ENCODE measurements around the gene GMPPB.
"Not testable (repeated sequence)": the region's sequence is repeated elsewhere in the genome, so short reads cannot be mapped to it uniquely, and the experiment has no call there.

Gene GMPPB

GRCh38 chr3:49756036-49756435 lies 32.3 kb upstream of the GMPPB start:
- no peaks in the 10 kb centered on the region for H3K4me1 ChIP-seq (ENCODE audit: insufficient read depth, poor library complexity, severe bottlenecking)
- H3K36me3 ChIP-seq (ENCODE audit: low read depth) = peaks cover 10% of the 10 kb centered on the region; the same call in 1 of the 2 replicates
- no peak overlapping the region for H3K4me3 ChIP-seq (ENCODE audit: severe bottlenecking)
- DNase-seq (ENCODE audit: low spot score) (no peak), ATAC-seq (ENCODE audit: low read depth) (no peak)
- no peak for TF ChIP-seq CTCF (IDR thresholded peaks at IDR 0.05; ENCODE audit: poor library complexity, severe bottlenecking)
- H3K27me3 ChIP-seq (ENCODE audit: insufficient read depth, poor library complexity, severe bottlenecking) = no peaks in the 10 kb centered on the region
- H3K9me3 ChIP-seq (ENCODE audit: severe bottlenecking) = no peaks in the 10 kb centered on the region
- no peak overlapping the region for H3K27ac ChIP-seq (ENCODE audit: poor library complexity, severe bottlenecking)

- H3K4me3 ChIP-seq (ENCODE audit: severe bottlenecking) = no peak overlapping the region
- ATAC-seq (ENCODE audit: low read depth) (no peak), DNase-seq (ENCODE audit: low spot score) (no peak)
- H3K27ac ChIP-seq (ENCODE audit: poor library complexity, severe bottlenecking) = no peak overlapping the region
- no peak for TF ChIP-seq CTCF (IDR thresholded peaks at IDR 0.05; ENCODE audit: poor library complexity, severe bottlenecking)
- peaks cover 10% of the 10 kb centered on the region; the same call in 1 of the 2 replicates for H3K36me3 ChIP-seq (ENCODE audit: low read depth)
- no peaks in the 10 kb centered on the region for H3K9me3 ChIP-seq (ENCODE audit: severe bottlenecking)
- no peaks in the 10 kb centered on the region for H3K4me1 ChIP-seq (ENCODE audit: insufficient read depth, poor library complexity, severe bottlenecking)
- no peaks in the 10 kb centered on the region for H3K27me3 ChIP-seq (ENCODE audit: insufficient read depth, poor library complexity, severe bottlenecking)
Observed at GRCh38 chr3:49754536-49754935, 30.8 kb upstream of the GMPPB start.

GRCh38 chr3:49751501-49751900 lies 27.8 kb upstream of the GMPPB start:
- H3K4me1 ChIP-seq (ENCODE audit: insufficient read depth, poor library complexity, severe bottlenecking) = no peaks in the 10 kb centered on the region
- no peak for ATAC-seq (ENCODE audit: low read depth)
- TF ChIP-seq CTCF (IDR thresholded peaks at IDR 0.05; ENCODE audit: poor library complexity, severe bottlenecking) = no peak

GRCh38 chr3:49750056-49750455 lies 26.3 kb upstream of the GMPPB start:
- ATAC-seq (ENCODE audit: low read depth) = no peak
- no peak overlapping the region for H3K27ac ChIP-seq (ENCODE audit: poor library complexity, severe bottlenecking)
- no peaks in the 10 kb centered on the region for H3K4me1 ChIP-seq (ENCODE audit: insufficient read depth, poor library complexity, severe bottlenecking)
- peaks cover 28% of the 10 kb centered on the region for H3K36me3 ChIP-seq (ENCODE audit: low read depth)
- no peak overlapping the region for H3K4me3 ChIP-seq (ENCODE audit: severe bottlenecking)
- no peaks in the 10 kb centered on the region for H3K27me3 ChIP-seq (ENCODE audit: insufficient read depth, poor library complexity, severe bottlenecking)
- no peaks in the 10 kb centered on the region for H3K9me3 ChIP-seq (ENCODE audit: severe bottlenecking)
- TF ChIP-seq CTCF (IDR thresholded peaks at IDR 0.05; ENCODE audit: poor library complexity, severe bottlenecking) = no peak
- no peak for DNase-seq (ENCODE audit: low spot score)

More at GRCh38 chr3:49751501-49751900, 27.8 kb upstream of the GMPPB start:
- Histone ChIP-seq H3K27ac (ENCODE audit: poor library complexity, severe bottlenecking) (no peak overlapping the region), H3K36me3 (ENCODE audit: low read depth) (peaks cover 24% of the 10 kb centered on the region), H3K9me3 (ENCODE audit: severe bottlenecking) (no peaks in the 10 kb centered on the region), H3K4me3 (ENCODE audit: severe bottlenecking) (no peak overlapping the region), H3K27me3 (ENCODE audit: insufficient read depth, poor library complexity, severe bottlenecking) (no peaks in the 10 kb centered on the region)
- no peak for DNase-seq (ENCODE audit: low spot score)

GRCh38 chr3:49748874-49749273 lies 25.1 kb upstream of the GMPPB start:
- not testable (repeated sequence) for H3K4me1 ChIP-seq (ENCODE audit: insufficient read depth, poor library complexity, severe bottlenecking); H3K4me3 ChIP-seq (ENCODE audit: severe bottlenecking); H3K27ac ChIP-seq (ENCODE audit: poor library complexity, severe bottlenecking); H3K9me3 ChIP-seq (ENCODE audit: severe bottlenecking); ATAC-seq (ENCODE audit: low read depth); DNase-seq (ENCODE audit: low spot score); H3K27me3 ChIP-seq (ENCODE audit: insufficient read depth, poor library complexity, severe bottlenecking)
- H3K36me3 ChIP-seq (ENCODE audit: low read depth) = peaks cover 32% of the 10 kb centered on the region

Data from RWPE2 (cell line).